ENCODE data around the gene HSF2BP. TPM values are rescaled to one million over a fixed set of nuclear protein-coding genes. Genes with fewer than 3 reads are reported as not detected.

Gene HSF2BP
- total and polyA plus RNA-seq, 2 of the 8 experiments (the other 6 are each of a cell fraction or from before 2014, with no cell fraction given): 0.51 to 0.93 TPM

DNA sequence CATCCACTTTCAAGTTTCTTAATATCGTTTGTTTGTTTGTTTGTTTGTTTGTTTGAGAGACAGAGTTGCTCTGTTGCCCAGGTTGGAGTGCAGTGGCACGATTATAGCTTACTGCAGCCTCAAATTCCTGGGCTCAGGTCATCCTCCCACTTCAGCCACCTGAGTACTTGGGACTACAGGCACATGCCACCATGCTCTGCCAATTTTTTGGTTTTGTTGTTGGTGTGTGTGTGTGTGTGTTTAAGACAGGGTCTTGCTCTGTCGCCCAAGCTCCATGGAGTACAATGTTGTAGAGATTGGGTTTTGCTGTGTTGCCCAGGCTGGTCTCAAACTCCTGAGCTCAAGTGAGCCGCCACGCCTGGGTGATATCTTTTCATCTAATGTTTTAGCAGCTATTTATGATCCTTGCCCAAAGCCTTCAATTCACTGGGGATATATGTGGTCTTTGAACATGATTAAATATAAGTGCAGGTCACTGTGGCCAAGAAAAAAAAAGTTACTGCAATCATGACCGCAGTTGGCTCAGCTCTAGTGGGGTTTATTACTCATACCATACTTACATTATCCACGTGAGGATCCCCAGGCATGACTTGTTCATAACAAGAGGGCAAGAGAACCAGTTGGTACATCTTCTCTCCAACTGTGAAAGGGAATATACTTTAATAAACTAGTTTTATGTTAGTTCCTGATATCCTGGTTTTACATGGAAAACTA is 8.1 kb upstream of the HSF2BP start:
- POLR2A ChIA-PET (ENCODE audit: partially characterized antibody): interaction anchor here (0.9 to 1.6 kb wide), 4 partner anchors 11 to 26 kb away, joined by 3 to 4 read pairs (median 4); no protein-coding TSS in a partner anchor
- no peak for FAIRE-seq
- no peak for DNase-seq (ENCODE audit: low read depth in 1 of 2, low spot score in 2 of 2)

More for the DNA sequence above, 8.1 kb upstream of the HSF2BP start:
- Histone ChIP-seq H2BK12ac (ENCODE audit: low read depth, low read length) (no peak overlapping the region), H4K20me1 (replicated peaks in 1 of 2; ENCODE audit: control insufficient read depth in 1 of 2, insufficient read depth in 2 of 2, low read length in 2 of 2) (peaks cover 4 to 7% of the 10 kb centered on the region in 2 experiments), H2BK5ac (ENCODE audit: low read depth, low read length) (no peak overlapping the region), H2BK120ac (replicated peaks; ENCODE audit: low read depth, low read length) (no peak overlapping the region), H2BK20ac (ENCODE audit: low read length) (no peak overlapping the region), H2BK15ac (ENCODE audit: low read length) (no peak overlapping the region), H4K8ac (ENCODE audit: extremely low read depth, insufficient read depth, low read length) (no peak overlapping the region), H3K9me3 (ENCODE audit: insufficient read depth in 2 of 2, low read depth in 1 of 2, low read length in 1 of 2) (no peaks in the 10 kb centered on the region), H3K79me2 (ENCODE audit: control insufficient read depth in 1 of 2, insufficient read depth in 2 of 2, low read length in 2 of 2) (peaks cover 15 to 81% of the 10 kb centered on the region in 2 experiments), H3K9ac (replicated peaks in 1 of 4; ENCODE audit: extremely low read depth in 1 of 4, low read depth in 3 of 4, low read length in 3 of 4) (no peak overlapping the region; a peak in 1 of 7 replicates), H3K79me1 (ENCODE audit: low read depth, low read length) (peaks cover 6% of the 10 kb centered on the region), H3K36me3 (ENCODE audit: control insufficient read depth in 2 of 4, insufficient read depth in 4 of 4, low read length in 3 of 4) (peaks cover 3 to 36% (median 22%) of the 10 kb centered on the region in 4 experiments; a peak in 6 of 8 replicates), H3K56ac (replicated peaks; ENCODE audit: insufficient read length, low read depth, low read length) (no peak overlapping the region), H2AK5ac (ENCODE audit: low read depth, low read length) (no peak overlapping the region), H3K27ac (ENCODE audit: low read depth, low read length) (no peak overlapping the region), H3K23ac (ENCODE audit: insufficient read length) (no peak overlapping the region), H3K27me3 (replicated peaks in 1 of 4; ENCODE audit: control insufficient read depth in 3 of 4, extremely low read depth in 1 of 4, insufficient read depth in 3 of 4, low read length in 3 of 4) (no peaks in the 10 kb centered on the region), H3K4ac (replicated peaks; ENCODE audit: insufficient read length, low read depth, low read length) (no peak overlapping the region), H3K14ac (ENCODE audit: insufficient read length) (no peak overlapping the region), H4K91ac (replicated peaks; ENCODE audit: insufficient read length, low read length) (no peak overlapping the region), H3K23me2 (ENCODE audit: low read depth, low read length) (no peaks in the 10 kb centered on the region), H3K4me1 (replicated peaks in 1 of 4; ENCODE audit: control insufficient read depth in 3 of 4, insufficient read depth in 4 of 4, low read length in 3 of 4) (peaks cover 0 to 5% (median 2%) of the 10 kb centered on the region in 4 experiments; a peak in 2 of 7 replicates), H3K18ac (ENCODE audit: extremely low read depth, low read length) (no peak overlapping the region), H3K4me3 (ENCODE audit: extremely low read depth in 1 of 4, insufficient read depth in 2 of 4, low read depth in 3 of 4, low read length in 4 of 4) (no peak overlapping the region), H2AFZ (ENCODE audit: low read length) (no peak overlapping the region), H3K4me2 (ENCODE audit: insufficient read depth in 1 of 2, low read depth in 2 of 2, low read length in 2 of 2) (no peak overlapping the region), H4K5ac (ENCODE audit: insufficient read length, low read depth, low read length) (no peak overlapping the region)
- CTCF ChIA-PET (ENCODE audit: partially characterized antibody): no interaction called here
- 91% methylated on average over 7 of the region's 7 CpGs; no CpG with 5 or more reads in 1 of the 2 experiments for WGBS, 2 experiments (ENCODE audit: extremely low coverage in 1 of 2, insufficient coverage in 1 of 2, insufficient read length in 1 of 2, insufficient replicate concordance in 2 of 2, low coverage in 1 of 2, low lambda C conversion rate in 2 of 2, missing lambda C conversion rate in 1 of 2)
- TF ChIP-seq SUZ12 (IDR thresholded peaks at IDR 0.05; ENCODE audit: low read length): no peak
- no peak for TF ChIP-seq GTF2F1 (IDR thresholded peaks at IDR 0.05; ENCODE audit: borderline replicate concordance, low read depth, low read length)
- no peak for TF ChIP-seq TCF12 (IDR thresholded peaks at IDR 0.05; ENCODE audit: low read depth, low read length)
- TF ChIP-seq KDM1A (IDR thresholded peaks at IDR 0.05; ENCODE audit: borderline replicate concordance, low read length): no peak
- no peak for TF ChIP-seq SIX5 (IDR thresholded peaks at IDR 0.05; ENCODE audit: low read depth, low read length)
- no peak for TF ChIP-seq POLR2AphosphoS5 (IDR thresholded peaks at IDR 0.05; ENCODE audit: low read depth, low read length)
